Muscle of leg (tissue), 11 donors: ENCODE measurements around the gene CDH3. TPM values are rescaled to one million over a fixed set of nuclear protein-coding genes. Genes with fewer than 3 reads are reported as not detected.

Experiments used
- DNase-seq: peaks from one replicate; pipeline ENCODE4 v3.0.0; 2013
- H3K27ac ChIP-seq: one replicate; pipeline ENCODE4 v1.5.1; 2013; ENCODE audit warnings: mild to moderate bottlenecking, low read length, control low read depth
- H3K27me3 ChIP-seq: one replicate; pipeline ENCODE4 v1.6.1; 2013; ENCODE audit warnings: low read length; ENCODE audit not compliant: control insufficient read depth, insufficient read depth
- H3K36me3 ChIP-seq: one replicate; pipeline ENCODE4 v1.6.1; 2013; ENCODE audit warnings: low read length; ENCODE audit not compliant: control insufficient read depth, insufficient read depth
- H3K4me1 ChIP-seq: one replicate; pipeline ENCODE4 v1.6.1; 2013; ENCODE audit warnings: low read length; ENCODE audit not compliant: control insufficient read depth, insufficient read depth
- H3K4me3 ChIP-seq: one replicate; pipeline ENCODE4 v1.5.1; 2013; ENCODE audit warnings: low read length, control low read depth
- H3K9me3 ChIP-seq: replicated peaks from 2 replicates; pipeline ENCODE4 v1.6.1; 2013; ENCODE audit warnings: low read depth, low read length; ENCODE audit not compliant: control insufficient read depth
- WGBS: methylation state at CpG from one replicate; pipeline ENCODE4 v1.1.5; 2013; ENCODE audit warnings: missing lambda C conversion rate; ENCODE audit not compliant: insufficient coverage; 5-methylcytosine and 5-hydroxymethylcytosine counted together
- polyA plus RNA-seq, 8 donors: library from polyadenylated mRNA; unstranded; fragments of 120-200 nt; gene quantifications; one replicate each; pipeline versions ENCODE4 v1.2.1 to v1.2.3, GENCODE V29; 2013; ENCODE audit warnings: inconsistent platforms in 1 of 8, low replicate concordance in 1 of 8; ENCODE audit not compliant: insufficient read length in 8 of 8, insufficient read depth in 1 of 8
- total RNA-seq: library from RNA; stranded (reverse); fragments of 120-200 nt; gene quantifications from one replicate; pipeline ENCODE4 v1.2.4, GENCODE V29; 2013

The CDH3 gene
- total and polyA plus RNA-seq, 9 donors: 0.23 to 12.7 (median 0.50) TPM

GRCh38 chr16:68629351-68629910 is 15.7 kb upstream of the CDH3 start:
- WGBS: 53% methylated on average over 6 of the region's 7 CpGs
- H3K4me3 ChIP-seq: no peak overlapping the region
- no peaks in the 10 kb centered on the region for H3K9me3 ChIP-seq
- no peaks in the 10 kb centered on the region for H3K36me3 ChIP-seq
- H3K27me3 ChIP-seq: no peaks in the 10 kb centered on the region
- no peaks in the 10 kb centered on the region for H3K4me1 ChIP-seq
- DNase-seq: no peak
- H3K27ac ChIP-seq: no peak overlapping the region

- Histone ChIP-seq H3K27me3 (peaks cover 19% of the 10 kb centered on the region), H3K4me1 (no peaks in the 10 kb centered on the region), H3K9me3 (no peaks in the 10 kb centered on the region), H3K4me3 (no peak overlapping the region), H3K36me3 (no peaks in the 10 kb centered on the region), H3K27ac (no peak overlapping the region)
- no peak for DNase-seq
- 66% methylated on average over 10 of the region's 12 CpGs for WGBS
These were observed 9.0 kb upstream of the CDH3 start for GRCh38 chr16:68636064-68636560.

- Histone ChIP-seq H3K9me3 (no peaks in the 10 kb centered on the region), H3K27me3 (peaks cover 25% of the 10 kb centered on the region), H3K4me3 (no peak overlapping the region), H3K4me1 (no peaks in the 10 kb centered on the region), H3K36me3 (no peaks in the 10 kb centered on the region), H3K27ac (no peak overlapping the region)
- no peak for DNase-seq
- WGBS: no CpG with 5 or more reads among the region's 1 CpG
These were observed 8.3 kb upstream of the CDH3 start for GRCh38 chr16:68636818-68637217.

GRCh38 chr16:68640972-68641371 is 4.1 kb upstream of the CDH3 start:
- H3K9me3 ChIP-seq: no peaks in the 10 kb centered on the region
- H3K4me1 ChIP-seq: peaks cover 31% of the 10 kb centered on the region
- no peak for DNase-seq
- H3K36me3 ChIP-seq: no peaks in the 10 kb centered on the region
- no peak overlapping the region for H3K27ac ChIP-seq
- H3K4me3 ChIP-seq: no peak overlapping the region
- peaks cover 64% of the 10 kb centered on the region for H3K27me3 ChIP-seq
- 35% methylated on average over 2 of the region's 3 CpGs for WGBS

DNA sequence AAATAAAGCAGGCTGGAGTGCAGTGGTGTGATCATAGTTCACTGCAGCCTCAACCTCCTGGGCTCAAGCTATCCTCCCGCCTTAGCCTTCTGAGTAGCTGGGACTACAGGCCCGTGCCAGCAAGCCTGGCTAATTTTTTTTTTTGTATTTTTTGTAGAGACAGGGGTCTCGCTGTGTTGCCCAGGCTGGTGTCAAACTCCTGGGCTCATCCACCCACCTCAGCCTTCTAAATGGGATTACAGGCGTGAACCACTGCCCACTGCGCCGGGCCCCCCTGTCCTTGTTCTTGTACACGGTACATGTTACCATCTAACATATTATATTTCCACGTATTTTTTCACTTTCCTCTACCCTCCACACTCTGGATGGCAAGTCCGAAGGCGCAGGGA is 3.1 kb upstream of the CDH3 start:
- Histone ChIP-seq H3K36me3 (no peaks in the 10 kb centered on the region), H3K4me3 (no peak overlapping the region), H3K9me3 (no peaks in the 10 kb centered on the region), H3K4me1 (peaks cover 35% of the 10 kb centered on the region), H3K27ac (no peak overlapping the region), H3K27me3 (peaks cover 71% of the 10 kb centered on the region)
- no peak for DNase-seq
- WGBS: 75% methylated on average over 2 of the region's 10 CpGs

DNA sequence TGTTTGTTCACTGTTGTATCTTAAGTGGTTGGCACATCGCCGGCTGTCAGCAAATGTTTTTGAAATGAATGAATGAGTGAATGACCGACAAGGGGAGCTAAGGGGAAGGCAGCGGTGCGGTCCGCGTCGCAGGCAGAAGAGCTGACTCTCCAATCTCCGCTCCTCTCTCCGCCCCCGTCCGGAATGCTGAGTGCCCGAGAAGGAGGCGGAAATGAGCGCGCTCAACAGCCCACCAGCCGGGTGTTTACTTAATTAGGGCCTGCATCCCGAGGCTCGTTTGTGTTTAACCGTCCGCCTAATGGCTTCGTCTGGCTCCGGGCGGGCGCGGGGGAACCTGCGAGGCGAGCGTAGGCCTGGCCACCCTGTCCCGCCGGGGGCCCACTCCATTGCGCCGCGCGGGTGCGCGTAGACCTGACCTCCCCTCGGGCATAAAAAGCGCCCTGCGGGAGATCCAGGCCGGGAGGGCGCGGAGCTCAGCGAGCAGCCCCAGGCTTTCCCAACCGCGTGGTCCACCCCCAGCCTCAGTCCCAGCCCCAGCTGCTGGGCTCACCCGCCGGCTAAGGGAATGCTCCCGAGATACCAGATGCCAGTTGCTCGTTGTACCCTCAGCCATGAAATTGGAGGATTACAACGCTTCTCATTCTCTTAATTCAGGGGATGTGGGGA is 2.5 kb upstream of the CDH3 start:
- Histone ChIP-seq H3K4me1 (peaks cover 40% of the 10 kb centered on the region), H3K27me3 (peaks cover 76% of the 10 kb centered on the region), H3K4me3 (peak overlapping the region; percentile 13), H3K9me3 (no peaks in the 10 kb centered on the region), H3K36me3 (no peaks in the 10 kb centered on the region), H3K27ac (no peak overlapping the region)
- peak; percentile 69 for DNase-seq
- under 1% methylated on average over 47 of the region's 51 CpGs for WGBS

GRCh38 chr16:68643227-68643626 is 1.9 kb upstream of the CDH3 start:
- peaks cover 40% of the 10 kb centered on the region for H3K4me1 ChIP-seq
- peaks cover 81% of the 10 kb centered on the region for H3K27me3 ChIP-seq
- no peaks in the 10 kb centered on the region for H3K9me3 ChIP-seq
- H3K27ac ChIP-seq: no peak overlapping the region
- WGBS: 65% methylated on average over 9 of the region's 13 CpGs
- H3K4me3 ChIP-seq: no peak overlapping the region
- DNase-seq: no peak
- H3K36me3 ChIP-seq: no peaks in the 10 kb centered on the region

- Histone ChIP-seq H3K27me3 (peaks cover 84% of the 10 kb centered on the region), H3K4me1 (peaks cover 40% of the 10 kb centered on the region), H3K4me3 (no peak overlapping the region), H3K27ac (no peak overlapping the region), H3K36me3 (no peaks in the 10 kb centered on the region), H3K9me3 (no peaks in the 10 kb centered on the region)
- DNase-seq: no peak
- 11% methylated on average over 5 of the region's 10 CpGs for WGBS
These were observed 1.3 kb upstream of the CDH3 start for GRCh38 chr16:68643847-68644246.

GRCh38 chr16:68644296-68644695 is 814 bp upstream of the CDH3 start:
- WGBS: 12% methylated on average over 6 of the region's 17 CpGs
- Histone ChIP-seq H3K4me1 (peaks cover 40% of the 10 kb centered on the region), H3K27me3 (peaks cover 86% of the 10 kb centered on the region), H3K4me3 (no peak overlapping the region), H3K36me3 (no peaks in the 10 kb centered on the region), H3K9me3 (no peaks in the 10 kb centered on the region), H3K27ac (no peak overlapping the region)
- DNase-seq: no peak

GRCh38 chr16:68645494-68646388 is 631 bp downstream of the CDH3 start:
- Histone ChIP-seq H3K4me3 (peak overlapping the region; percentile 8), H3K9me3 (no peaks in the 10 kb centered on the region), H3K27me3 (peaks cover 89% of the 10 kb centered on the region), H3K4me1 (peaks cover 40% of the 10 kb centered on the region), H3K27ac (no peak overlapping the region), H3K36me3 (no peaks in the 10 kb centered on the region)
- no peak for DNase-seq
- WGBS: under 1% methylated on average over 53 of the region's 66 CpGs
